ENCODE data around the gene CCL22.

Gene CCL22

DNA sequence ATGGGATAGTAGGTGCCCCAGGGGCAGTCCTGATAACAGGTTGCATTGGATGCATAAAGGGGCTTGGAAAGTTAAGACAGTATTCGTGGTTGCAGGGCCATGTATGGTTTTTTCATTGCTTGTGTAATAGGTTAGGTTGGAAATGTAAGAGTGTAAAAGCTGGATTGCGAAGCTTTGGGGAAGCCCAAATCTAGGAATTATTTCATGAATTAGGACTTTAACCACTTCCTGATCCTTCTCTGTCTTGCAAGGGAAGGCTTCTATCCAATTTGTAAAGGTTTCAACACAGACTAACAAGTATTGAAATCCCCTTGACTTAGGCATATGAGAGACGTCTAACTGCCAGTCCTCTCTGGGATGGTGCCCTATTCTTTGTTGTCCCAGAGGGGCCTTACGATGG lies 38.2 kb downstream of the CCL22 start:
- no peak for DNase-seq

GRCh38 chr16:57397493-57397892 lies 38.9 kb downstream of the CCL22 start:
- peak; percentile 42 for DNase-seq

GRCh38 chr16:57401943-57402640 lies 43.5 kb downstream of the CCL22 start:
- DNase-seq: no peak

DNA sequence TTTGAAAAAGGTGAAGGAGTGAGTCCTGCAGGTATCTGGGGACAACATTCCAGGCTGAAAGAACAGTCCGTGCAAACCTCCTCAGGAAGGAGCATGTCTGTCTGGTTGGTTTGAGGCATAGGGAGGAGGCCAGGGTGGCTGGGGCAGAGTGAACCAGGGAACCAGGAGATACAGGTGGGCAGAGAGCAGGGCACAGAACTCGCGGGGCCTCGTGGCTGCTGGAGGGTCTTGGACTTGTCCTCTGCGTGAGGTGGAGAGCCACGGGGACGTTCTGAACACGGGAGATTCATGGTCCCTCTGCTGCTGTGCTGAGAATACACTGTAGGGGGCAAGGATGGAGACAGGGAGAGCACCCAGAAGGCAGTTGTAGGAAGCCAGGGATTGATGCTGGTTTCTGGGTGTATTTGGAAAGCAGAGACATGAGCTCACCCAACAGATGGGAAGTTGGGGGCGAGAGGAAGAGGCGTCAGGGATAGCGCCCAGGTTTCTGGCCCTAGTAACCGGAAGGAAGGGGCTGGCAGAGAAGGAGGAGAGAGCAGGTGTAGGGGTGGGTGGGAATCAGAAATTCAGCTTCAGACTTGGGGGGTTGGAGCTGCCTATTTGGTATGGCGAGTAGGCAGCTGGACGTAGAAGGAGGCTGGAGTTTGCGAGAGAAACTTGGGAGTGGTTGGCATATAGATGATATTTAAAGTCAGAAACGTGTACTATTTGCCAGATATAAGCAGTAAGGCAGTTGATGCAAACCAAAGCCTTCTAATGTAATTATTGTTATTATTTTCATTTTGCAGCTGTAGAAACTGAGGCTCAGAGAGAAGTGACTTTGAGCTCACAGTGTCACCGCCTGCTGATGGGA lies 45.6 kb downstream of the CCL22 start, which contains the start of gene CCL17:
Gene CCL17, plus strand, starts transcription at position 803 of the 853 bp plus-strand sequence. CDS start 9,166 bp downstream, outside the sequence.
- DNase-seq: no peak

DNA sequence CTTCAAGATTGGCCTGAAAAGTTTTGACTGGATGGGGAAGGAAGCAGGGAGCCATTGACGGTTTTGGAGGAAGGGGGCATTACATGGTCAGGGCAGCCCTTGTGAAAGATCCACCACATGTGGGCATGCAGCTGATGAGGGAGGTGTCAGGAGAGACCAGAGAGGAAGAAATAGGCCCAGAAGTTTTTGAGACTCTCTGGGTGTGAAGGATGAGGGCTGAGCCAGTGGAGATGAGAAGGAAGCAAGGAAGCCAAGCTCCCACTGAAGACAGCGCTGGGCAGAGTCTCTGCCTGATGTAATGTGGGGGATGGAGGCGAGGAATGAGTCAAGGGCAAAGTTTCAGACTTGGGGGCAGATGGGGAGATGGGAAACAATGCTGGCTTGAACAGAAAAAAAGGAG lies 46.5 kb downstream of the CCL22 start:
- no peak for DNase-seq

- DNase-seq: no peak
Observed at GRCh38 chr16:57406881-57407280, 48.3 kb downstream of the CCL22 start.

DNA sequence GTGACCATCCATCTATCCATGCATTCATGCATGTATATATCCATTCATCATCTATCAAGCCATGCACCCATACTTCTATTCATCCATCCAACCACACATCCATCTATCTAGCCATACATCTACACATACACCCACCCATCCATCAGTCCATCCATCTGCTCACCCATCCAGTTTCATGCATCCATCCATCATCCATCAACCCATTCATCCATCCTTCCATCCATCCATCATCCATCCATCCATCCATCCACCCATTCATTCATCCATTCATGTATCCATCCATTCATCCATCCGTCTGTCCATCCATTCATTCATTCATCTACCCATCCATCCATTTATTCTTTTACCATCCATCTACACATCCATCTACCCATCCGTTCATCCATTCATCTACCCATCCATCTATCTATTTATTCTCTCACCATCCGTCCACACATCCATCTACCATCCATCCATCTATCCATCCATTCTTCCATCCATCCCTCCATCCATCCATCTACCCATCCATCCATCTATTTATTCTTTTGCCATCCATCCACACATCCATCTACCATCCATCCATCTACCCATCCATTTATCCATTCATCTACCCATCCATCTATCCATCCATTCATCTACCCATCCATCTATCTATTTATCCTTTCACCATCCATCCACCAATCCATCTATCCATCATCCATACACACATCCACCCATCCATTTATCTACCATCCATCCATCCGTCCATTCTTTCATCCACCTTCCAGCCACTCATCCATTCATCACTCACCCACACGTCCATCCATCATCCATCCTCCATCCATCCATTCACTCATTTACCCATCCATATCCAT lies 49.2 kb downstream of the CCL22 start:
- no peak for DNase-seq

- DNase-seq: no peak
Observed at GRCh38 chr16:57409065-57409464, 50.5 kb downstream of the CCL22 start.

DNA sequence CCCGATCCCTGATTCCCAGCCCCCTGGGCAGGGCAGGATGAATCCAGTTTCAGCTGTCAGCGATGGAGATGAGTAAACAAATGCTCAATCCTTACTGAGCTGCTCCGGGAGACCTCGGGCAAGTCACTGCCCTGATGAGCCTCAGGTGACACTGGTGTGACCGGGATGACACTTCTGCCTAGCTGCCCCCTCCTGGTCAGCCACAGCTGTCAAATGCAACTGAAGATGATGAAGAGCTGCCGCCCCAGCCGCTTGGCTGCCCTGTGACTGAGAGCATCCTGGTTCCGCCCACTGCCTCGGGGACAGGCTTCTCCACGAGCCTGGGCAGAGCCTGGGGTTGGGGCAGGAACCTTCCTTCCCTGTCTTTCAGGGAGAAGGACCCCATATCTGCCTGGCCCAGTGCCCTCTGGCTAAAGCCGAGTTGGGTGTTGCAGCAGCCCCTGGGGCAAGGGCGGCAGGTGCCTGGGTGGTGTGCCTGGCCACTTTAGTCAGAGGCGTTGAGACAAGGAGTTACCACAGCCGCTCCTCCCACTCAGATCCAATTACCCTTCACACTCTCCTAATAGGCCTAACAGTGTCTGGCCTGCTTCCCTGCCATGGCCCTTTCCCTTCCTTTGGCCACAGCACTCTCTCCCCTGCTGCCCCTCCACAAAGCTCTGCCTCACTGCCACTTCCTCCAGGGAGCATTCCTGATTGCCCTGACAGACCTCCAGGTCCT lies 51.4 kb downstream of the CCL22 start:
- DNase-seq: no peak

GRCh38 chr16:57411362-57411976 lies 52.9 kb downstream of the CCL22 start:
- DNase-seq: no peak

DNA sequence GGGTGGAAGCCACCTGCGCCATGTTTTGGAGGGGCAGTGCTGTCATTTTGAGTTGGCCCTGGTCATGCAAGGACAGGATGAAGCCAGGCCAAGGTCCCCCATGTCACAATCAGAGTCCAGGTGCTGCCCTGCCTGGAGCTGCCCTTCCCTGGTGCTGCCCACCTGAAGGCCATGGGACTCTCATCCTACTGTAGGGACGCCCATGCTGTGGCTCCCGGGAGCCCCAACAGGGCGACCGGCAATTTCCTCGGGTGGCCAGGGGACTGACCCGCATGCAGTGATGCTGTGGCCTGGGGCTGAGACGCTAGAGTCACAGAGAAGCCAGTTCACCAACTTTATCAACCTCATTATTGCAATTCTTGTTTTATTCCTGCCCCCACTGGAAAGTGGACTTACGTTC lies 54.0 kb downstream of the CCL22 start:
- no peak for DNase-seq

- DNase-seq: no peak
Observed at GRCh38 chr16:57413301-57413730, 54.7 kb downstream of the CCL22 start.

- no peak for DNase-seq
Observed at GRCh38 chr16:57413733-57414132, 55.1 kb downstream of the CCL22 start.

Data from hematopoietic multipotent progenitor cell treated with erythropoietin and hydrocortisone succinate and interleukin-3 and kit ligand, for 6 days (in vitro differentiated cells).